Measurements from ENCODE around the gene UNK. TPM values are rescaled to one million over a fixed set of nuclear protein-coding genes. Genes with fewer than 3 reads are reported as not detected.

The UNK gene
- total and polyA plus RNA-seq, 2 experiments from 2014 or later: 22.3 to 26.7 TPM

GRCh38 chr17:75808549-75808904, 23.9 kb downstream of the UNK start:
- Histone ChIP-seq H3K27ac (no peak overlapping the region), H3K36me3 (replicated peaks; ENCODE audit: insufficient read depth, low read depth) (no peaks in the 10 kb centered on the region), H3K9me3 (ENCODE audit: low read depth) (no peaks in the 10 kb centered on the region), H3K79me2 (peaks cover 44% of the 10 kb centered on the region), H2AFZ (no peak overlapping the region), H3K4me3 (no peak overlapping the region), H3K9me2 (replicated peaks; ENCODE audit: insufficient read depth) (no peaks in the 10 kb centered on the region), H3K4me2 (no peak overlapping the region), H3K27me3 (no peaks in the 10 kb centered on the region), H4K20me1 (ENCODE audit: insufficient read depth, poor library complexity, severe bottlenecking) (peaks cover 6% of the 10 kb centered on the region), H3K4me1 (ENCODE audit: insufficient read depth) (no peaks in the 10 kb centered on the region)
- no peak for DNase-seq (ENCODE audit: low spot score)
- TF ChIP-seq CTCF (IDR thresholded peaks at IDR 0.05; ENCODE audit: poor library complexity) (no peak), EZH2phosphoT487 (IDR thresholded peaks at IDR 0.05; ENCODE audit: low read depth, severe bottlenecking, unreplicated experiment) (no peak), EZH2 (IDR thresholded peaks at IDR 0.05; ENCODE audit: borderline replicate concordance) (no peak)
- 88% methylated on average over 4 of the region's 4 CpGs for WGBS (ENCODE audit: low lambda C conversion rate, missing lambda C conversion rate)

DNA sequence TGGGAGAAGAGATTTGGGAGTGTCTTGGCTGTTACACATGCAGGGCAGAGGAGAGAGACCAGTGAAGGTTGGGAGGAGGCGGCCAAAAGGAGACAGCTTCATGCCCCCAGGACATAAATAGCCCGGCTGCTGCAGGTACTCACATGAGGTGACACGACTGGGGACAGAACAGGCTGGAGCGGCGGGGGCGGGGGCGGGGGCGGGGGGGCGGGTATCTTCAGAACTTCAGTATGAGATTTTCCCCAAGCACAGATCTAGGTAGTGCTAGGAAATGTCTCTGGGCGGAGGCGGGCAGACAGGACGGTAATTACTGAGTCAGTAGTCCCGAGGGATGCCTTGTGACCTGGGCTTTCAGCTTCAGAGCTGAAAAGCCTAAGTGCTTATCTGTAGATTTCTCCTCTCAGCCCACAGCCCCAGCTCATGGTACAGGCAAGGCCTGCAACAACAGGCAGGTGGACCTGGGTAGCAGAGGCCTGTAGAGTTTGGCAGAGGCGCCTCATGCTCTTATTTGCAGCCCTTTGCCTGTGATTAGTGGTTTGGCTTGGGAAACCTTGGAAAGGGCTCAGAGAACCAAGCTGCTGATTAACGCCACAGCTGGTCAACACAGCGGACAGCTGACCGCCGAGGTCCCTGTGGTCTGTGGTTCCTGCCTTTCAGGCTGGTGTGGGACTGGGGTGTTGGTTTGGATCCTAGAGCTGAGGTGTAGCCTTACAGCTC, 24.5 kb downstream of the UNK start:
- Histone ChIP-seq H3K9me3 (ENCODE audit: low read depth) (no peaks in the 10 kb centered on the region), H3K4me1 (ENCODE audit: insufficient read depth) (no peaks in the 10 kb centered on the region), H3K27ac (no peak overlapping the region), H3K27me3 (no peaks in the 10 kb centered on the region), H3K36me3 (replicated peaks; ENCODE audit: insufficient read depth, low read depth) (no peaks in the 10 kb centered on the region), H3K4me2 (no peak overlapping the region), H3K79me2 (peaks cover 39% of the 10 kb centered on the region), H4K20me1 (ENCODE audit: insufficient read depth, poor library complexity, severe bottlenecking) (peaks cover 6% of the 10 kb centered on the region), H2AFZ (no peak overlapping the region), H3K9me2 (replicated peaks; ENCODE audit: insufficient read depth) (no peaks in the 10 kb centered on the region), H3K4me3 (no peak overlapping the region)
- DNase-seq (ENCODE audit: low spot score): no peak
- TF ChIP-seq CTCF (IDR thresholded peaks at IDR 0.05; ENCODE audit: poor library complexity) (no peak), EZH2phosphoT487 (IDR thresholded peaks at IDR 0.05; ENCODE audit: low read depth, severe bottlenecking, unreplicated experiment) (no peak), EZH2 (IDR thresholded peaks at IDR 0.05; ENCODE audit: borderline replicate concordance) (no peak)
- WGBS (ENCODE audit: low lambda C conversion rate, missing lambda C conversion rate): 79% methylated on average over 14 of the region's 18 CpGs

GRCh38 chr17:75809631-75810111, 25.1 kb downstream of the UNK start:
- TF ChIP-seq CTCF (IDR thresholded peaks at IDR 0.05; ENCODE audit: poor library complexity) (no peak), EZH2 (IDR thresholded peaks at IDR 0.05; ENCODE audit: borderline replicate concordance) (no peak), EZH2phosphoT487 (IDR thresholded peaks at IDR 0.05; ENCODE audit: low read depth, severe bottlenecking, unreplicated experiment) (no peak)
- WGBS (ENCODE audit: low lambda C conversion rate, missing lambda C conversion rate): 95% methylated on average over 24 of the region's 24 CpGs
- H3K4me2 ChIP-seq: no peak overlapping the region
- H3K9me3 ChIP-seq (ENCODE audit: low read depth): no peaks in the 10 kb centered on the region
- no peaks in the 10 kb centered on the region for H3K27me3 ChIP-seq
- H2AFZ ChIP-seq: no peak overlapping the region
- no peak overlapping the region for H3K4me3 ChIP-seq
- H3K36me3 ChIP-seq (replicated peaks; ENCODE audit: insufficient read depth, low read depth): no peaks in the 10 kb centered on the region
- no peak overlapping the region for H3K27ac ChIP-seq
- H3K9me2 ChIP-seq (replicated peaks; ENCODE audit: insufficient read depth): no peaks in the 10 kb centered on the region
- H3K4me1 ChIP-seq (ENCODE audit: insufficient read depth): no peaks in the 10 kb centered on the region
- H3K79me2 ChIP-seq: peaks cover 33% of the 10 kb centered on the region
- H4K20me1 ChIP-seq (ENCODE audit: insufficient read depth, poor library complexity, severe bottlenecking): peaks cover 6% of the 10 kb centered on the region
- DNase-seq (ENCODE audit: low spot score): no peak
